Measurements from ENCODE around the gene CDH23.

Gene CDH23

GRCh38 chr10:71831646-71832552 lies 435.2 kb downstream of the CDH23 start:
- DNase-seq, result no peak

- DNase-seq, result no peak
Observed at GRCh38 chr10:71832967-71833366, 436.2 kb downstream of the CDH23 start.

- DNase-seq, result no peak
Observed at GRCh38 chr10:71833451-71834342, 437.0 kb downstream of the CDH23 start.

- DNase-seq, result no peak
Observed at GRCh38 chr10:71834343-71834674, 437.6 kb downstream of the CDH23 start.

- DNase-seq, result peak; percentile 21 to 39
Observed at GRCh38 chr10:71835671-71836595, 439.2 kb downstream of the CDH23 start.

- no peak for DNase-seq
Observed at GRCh38 chr10:71836596-71836974, 439.9 kb downstream of the CDH23 start.

- no peak for DNase-seq
Observed at GRCh38 chr10:71837098-71837827, 440.5 kb downstream of the CDH23 start.

GRCh38 chr10:71838264-71839211 lies 441.8 kb downstream of the CDH23 start:
- no peak for DNase-seq

GRCh38 chr10:71840177-71840957 lies 443.6 kb downstream of the CDH23 start:
- peak; percentile 36 to 79 for DNase-seq

- no peak for DNase-seq
Observed at GRCh38 chr10:71840958-71841335, 444.2 kb downstream of the CDH23 start.

GRCh38 chr10:71842422-71842821 lies 445.7 kb downstream of the CDH23 start:
- no peak for DNase-seq

GRCh38 chr10:71842856-71843686 lies 446.4 kb downstream of the CDH23 start:
- no peak for DNase-seq

- DNase-seq, result no peak
Observed at GRCh38 chr10:71844084-71844483, 447.4 kb downstream of the CDH23 start.

- no peak for DNase-seq
Observed at GRCh38 chr10:71844695-71845094, 448.0 kb downstream of the CDH23 start.

GRCh38 chr10:71845410-71846405 lies 449.0 kb downstream of the CDH23 start:
- DNase-seq, result no peak

- DNase-seq, result no peak
Observed at GRCh38 chr10:71846816-71847215, 450.1 kb downstream of the CDH23 start.

GRCh38 chr10:71847418-71847817 lies 450.7 kb downstream of the CDH23 start:
- no peak for DNase-seq
